HEK293 (cell line): ENCODE results near the gene TEKTIP1.

Source experiments
- ATF2 ChIP-seq: fragments of 450-650 bp; formaldehyde crosslinking; IDR thresholded peaks from 2 replicates; pipeline ENCODE4 v1.5.1; 2016; ENCODE audit warnings: missing biosample characterization, missing genetic modification characterization, low read depth
- CTCF ChIP-seq: fragments of 450-650 bp; formaldehyde crosslinking; IDR thresholded peaks from 2 replicates; pipeline ENCODE4 v1.5.1; 2016; ENCODE audit warnings: missing biosample characterization, missing genetic modification characterization
- FEZF1 ChIP-seq: fragments of 450-650 bp; formaldehyde crosslinking; IDR thresholded peaks from 2 replicates; pipeline ENCODE4 v1.5.1; 2016; ENCODE audit warnings: missing biosample characterization, missing genetic modification characterization
- HOXA7 ChIP-seq: sonication (generic); formaldehyde crosslinking; IDR thresholded peaks from 2 replicates; pipeline ENCODE4 v1.8.1; 2022; ENCODE audit warnings: missing genetic modification reagents, borderline replicate concordance
- HOXD13 ChIP-seq: sonication (generic); formaldehyde crosslinking; IDR thresholded peaks from 2 replicates; pipeline ENCODE4 v1.8.0; 2022; ENCODE audit warnings: missing genetic modification reagents, borderline replicate concordance
- OSR2 ChIP-seq: fragments of 450-650 bp; formaldehyde crosslinking; IDR thresholded peaks from 2 replicates; pipeline ENCODE4 v1.5.1; 2016; ENCODE audit warnings: missing biosample characterization, missing genetic modification characterization
- TCF7L2 ChIP-seq: IDR thresholded peaks from 2 replicates; pipeline ENCODE4 v1.6.1; 2011; ENCODE audit warnings: low read depth, mild to moderate bottlenecking, inconsistent platforms, low read length, moderate library complexity, borderline replicate concordance
- YY1 ChIP-seq: fragments of 450-650 bp; formaldehyde crosslinking; IDR thresholded peaks from 2 replicates; pipeline ENCODE4 v1.5.1; 2018; ENCODE audit warnings: missing biosample characterization, missing genetic modification characterization
- ZBTB11 ChIP-seq: fragments of 450-650 bp; formaldehyde crosslinking; conservative IDR thresholded peaks from 2 replicates; pipeline ENCODE4 v1.5.1; 2016; ENCODE audit warnings: low read depth, missing biosample characterization, missing genetic modification characterization
- ZNF133 ChIP-seq: fragments of 450-650 bp; formaldehyde crosslinking; IDR thresholded peaks from 2 replicates; pipeline ENCODE4 v1.5.1; 2016; ENCODE audit warnings: missing biosample characterization, missing genetic modification characterization
- ZNF514 ChIP-seq: fragments of 450-650 bp; formaldehyde crosslinking; IDR thresholded peaks from 2 replicates; pipeline ENCODE4 v1.5.1; 2016; ENCODE audit warnings: missing biosample characterization, missing genetic modification characterization

- TF ChIP-seq YY1 (tag by site-specific recombination) (peak; percentile 48; the same call in 1 of the 2 replicates), TCF7L2 (no peak), CTCF (tag by site-specific recombination) (peak; percentile 61), ZBTB11 (tag by site-specific recombination) (peak; percentile 81), ZNF514 (no peak), OSR2 (tag by site-specific recombination) (0 out of 2 replicates have a peak, but pooled peaks have one; percentile 2), HOXD13 (CRISPR knock-in tag) (no peak), HOXA7 (CRISPR knock-in tag) (no peak), ATF2 (peak; percentile 28; the same call in 1 of the 2 replicates), ZNF133 (tag by site-specific recombination) (no peak), FEZF1 (no peak; the same call in 1 of the 2 replicates)
Measured at GRCh38 chr19:3505598-3506383, 33.2 kb upstream of the TEKTIP1 start, which contains the start of gene FZR1.
